Measurements from ENCODE around the gene DCTD.

Gene DCTD

GRCh38 chr4:182895791-182896292, 21.3 kb downstream of the DCTD start:
- DNase-seq (ENCODE audit: low read depth) = no peak
- TF ChIP-seq CTCF (IDR thresholded peaks at IDR 0.05; ENCODE audit: control insufficient read depth, extremely low read depth, insufficient read depth) = no peak
- no peak overlapping the region for H3K4me3 ChIP-seq (ENCODE audit: low read depth, low read length)

DNA sequence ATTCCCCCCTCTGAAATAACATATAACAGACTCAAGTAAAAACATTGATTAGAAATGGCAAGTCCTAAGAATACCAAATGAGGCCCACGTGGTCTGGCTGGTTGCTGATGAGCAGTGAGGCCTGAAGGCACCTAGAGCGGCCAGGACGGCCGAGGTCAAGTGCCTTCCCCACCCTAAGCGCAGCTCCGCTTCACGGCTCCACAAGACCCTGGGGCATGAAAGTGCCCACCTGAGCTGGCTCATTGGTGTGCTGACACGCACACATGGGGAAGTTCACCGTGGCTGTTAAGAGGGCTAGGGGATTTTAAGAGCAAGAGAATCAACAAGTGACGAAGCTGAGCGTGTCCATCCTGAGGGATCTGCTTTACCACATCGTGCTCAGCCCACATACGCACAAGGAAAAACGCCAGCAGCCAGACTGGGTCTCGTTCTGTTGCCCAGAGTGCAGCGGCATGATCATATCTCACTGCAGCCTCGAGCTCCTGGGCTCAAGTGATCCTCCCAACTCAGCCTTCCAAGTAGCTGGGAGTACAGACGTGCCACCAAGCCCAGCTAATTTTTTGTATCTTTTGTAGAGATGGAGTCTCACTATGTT, 22.4 kb downstream of the DCTD start:
- TF ChIP-seq CTCF (IDR thresholded peaks at IDR 0.05; ENCODE audit: control insufficient read depth, extremely low read depth, insufficient read depth) = no peak
- H3K4me3 ChIP-seq (ENCODE audit: low read depth, low read length) = no peak overlapping the region
- no peak for DNase-seq (ENCODE audit: low read depth)

DNA sequence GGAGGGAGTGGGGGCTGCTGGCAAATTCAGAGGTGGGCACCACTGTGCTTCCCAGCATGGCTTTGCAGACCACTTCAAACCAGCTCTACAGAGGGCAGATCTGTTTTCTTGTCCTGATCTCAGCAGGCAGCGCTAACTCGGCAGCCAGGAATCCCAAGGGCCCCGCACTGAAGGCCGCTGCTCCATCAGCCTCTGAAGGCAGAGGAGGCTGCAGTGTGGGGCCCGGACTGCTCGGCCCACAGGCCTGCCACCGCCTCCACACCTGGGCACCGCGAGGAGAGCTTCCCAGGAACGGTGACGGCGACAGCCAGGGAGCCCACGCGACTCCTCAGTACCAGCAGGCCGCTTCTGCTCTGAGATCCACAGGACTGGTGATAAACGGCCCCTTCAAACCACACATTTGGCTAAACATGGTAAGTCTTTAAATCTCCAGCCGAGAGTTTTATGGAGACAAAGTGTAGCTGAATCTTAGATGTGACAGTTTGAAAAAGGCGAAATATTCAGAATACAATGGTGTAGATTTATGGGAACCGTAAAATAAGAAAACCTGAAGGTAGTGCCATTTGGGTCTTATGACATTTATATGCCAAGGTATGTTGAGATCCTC, 23.6 kb downstream of the DCTD start:
- TF ChIP-seq CTCF (IDR thresholded peaks at IDR 0.05; ENCODE audit: control insufficient read depth, extremely low read depth, insufficient read depth) = no peak
- no peak for DNase-seq (ENCODE audit: low read depth)
- H3K4me3 ChIP-seq (ENCODE audit: low read depth, low read length) = no peak overlapping the region

DNA sequence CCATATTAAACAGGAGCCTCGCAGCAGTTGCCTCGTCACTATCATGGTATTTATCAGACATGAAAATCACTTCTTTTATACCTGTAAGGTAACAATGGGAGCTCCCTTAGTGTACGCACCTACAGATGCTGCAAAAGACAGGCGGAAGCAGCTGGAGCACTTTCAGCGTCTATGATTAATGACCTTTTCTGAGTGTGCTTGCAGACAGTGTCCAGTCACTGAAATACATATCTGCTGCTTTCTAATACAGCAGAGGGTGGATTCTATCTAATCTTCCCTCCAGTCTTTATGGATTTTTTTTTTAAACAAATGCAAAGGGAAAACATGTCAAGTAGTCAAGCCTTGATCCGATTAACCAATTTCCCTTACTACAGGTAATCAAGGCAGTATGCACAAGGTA, 24.1 kb downstream of the DCTD start:
- TF ChIP-seq CTCF (IDR thresholded peaks at IDR 0.05; ENCODE audit: control insufficient read depth, extremely low read depth, insufficient read depth) = no peak
- DNase-seq (ENCODE audit: low read depth) = no peak
- no peak overlapping the region for H3K4me3 ChIP-seq (ENCODE audit: low read depth, low read length)

- DNase-seq (ENCODE audit: low read depth) = no peak
- no peak for TF ChIP-seq CTCF (IDR thresholded peaks at IDR 0.05; ENCODE audit: control insufficient read depth, extremely low read depth, insufficient read depth)
- H3K4me3 ChIP-seq (ENCODE audit: low read depth, low read length) = no peak overlapping the region
Observed at GRCh38 chr4:182890202-182890601, 27.0 kb downstream of the DCTD start.

- no peak for DNase-seq (ENCODE audit: low read depth)
Observed at GRCh38 chr4:182888891-182889290, 28.3 kb downstream of the DCTD start.

More at GRCh38 chr4:182888891-182889290, 28.3 kb downstream of the DCTD start:
- no peak overlapping the region for H3K4me3 ChIP-seq (ENCODE audit: low read depth, low read length)
- TF ChIP-seq CTCF (IDR thresholded peaks at IDR 0.05; ENCODE audit: control insufficient read depth, extremely low read depth, insufficient read depth) = no peak
